DMS 273 treated with DMSO at 0.1 percent for 48 hours (cell line): ENCODE results near the gene MASP1.
"Not testable (repeated sequence)": the region's sequence is repeated elsewhere in the genome, so short reads cannot be mapped to it uniquely, and the experiment has no call there.

Source experiments
- DNase-seq: peaks from one replicate; lab custom pipeline; 2025; lab: John Stamatoyannopoulos, UW

MASP1 gene

DNA sequence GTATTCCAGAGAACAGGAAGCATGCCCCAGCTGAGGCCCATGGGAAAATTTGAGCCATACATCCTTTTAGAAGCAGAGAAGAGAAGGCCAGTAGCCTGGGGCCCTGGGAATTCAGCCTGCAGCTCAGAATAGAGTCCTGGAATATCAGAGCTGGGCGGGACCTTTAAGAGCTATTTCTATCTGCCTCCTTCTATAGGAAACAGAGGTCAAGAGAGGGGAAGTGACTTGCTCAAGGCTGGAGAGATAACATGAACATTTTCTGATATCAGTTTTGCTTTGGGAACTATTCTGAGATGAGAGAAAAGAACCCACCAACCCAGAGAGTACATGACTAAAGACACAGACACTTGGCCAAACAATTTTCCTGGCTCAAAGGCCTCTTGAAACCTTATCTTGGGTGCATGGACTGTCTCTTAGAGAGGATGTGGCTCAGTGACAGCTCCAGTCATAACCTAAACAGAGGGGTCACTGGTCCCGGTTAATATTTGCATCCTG lies 26.0 kb downstream of the MASP1 start:
- no peak for DNase-seq

DNA sequence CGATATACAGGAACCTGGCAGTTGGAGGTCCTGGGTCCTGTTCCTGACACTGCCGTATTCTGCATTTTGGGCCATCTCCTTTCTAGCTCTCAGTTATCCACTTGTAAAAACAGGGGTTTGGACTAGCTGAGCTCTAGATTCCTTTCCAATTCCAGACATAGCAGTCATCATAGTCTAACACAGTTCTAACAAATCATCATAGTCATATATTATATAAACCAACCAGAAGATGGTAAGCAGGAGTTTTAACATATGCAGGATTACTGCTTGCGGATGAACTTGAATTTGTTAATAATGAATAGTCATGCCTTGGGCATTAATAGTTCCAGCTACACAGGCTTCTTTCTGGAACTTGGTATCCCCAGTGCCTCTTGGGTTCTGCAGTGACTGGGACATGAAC lies 26.6 kb downstream of the MASP1 start:
- DNase-seq = no peak

DNA sequence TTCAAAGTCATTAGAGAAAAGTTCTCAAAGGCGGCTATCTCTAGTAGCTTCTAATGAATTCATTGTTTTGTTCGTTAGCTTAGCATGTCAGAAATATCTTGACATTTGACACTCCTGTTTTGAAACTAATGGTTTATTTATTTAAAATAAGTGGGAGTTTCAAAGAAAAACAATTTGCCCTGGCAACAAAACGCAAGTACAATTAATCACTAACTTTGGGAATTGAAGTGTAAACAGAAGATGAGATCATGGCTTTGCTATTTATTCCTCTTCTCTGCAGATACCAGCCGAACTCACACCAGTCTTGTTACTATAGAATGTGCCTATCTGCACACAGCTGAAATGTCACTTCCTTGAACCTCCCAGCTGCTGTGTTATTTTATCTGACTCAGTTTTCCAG lies 27.5 kb downstream of the MASP1 start:
- no peak for DNase-seq

DNA sequence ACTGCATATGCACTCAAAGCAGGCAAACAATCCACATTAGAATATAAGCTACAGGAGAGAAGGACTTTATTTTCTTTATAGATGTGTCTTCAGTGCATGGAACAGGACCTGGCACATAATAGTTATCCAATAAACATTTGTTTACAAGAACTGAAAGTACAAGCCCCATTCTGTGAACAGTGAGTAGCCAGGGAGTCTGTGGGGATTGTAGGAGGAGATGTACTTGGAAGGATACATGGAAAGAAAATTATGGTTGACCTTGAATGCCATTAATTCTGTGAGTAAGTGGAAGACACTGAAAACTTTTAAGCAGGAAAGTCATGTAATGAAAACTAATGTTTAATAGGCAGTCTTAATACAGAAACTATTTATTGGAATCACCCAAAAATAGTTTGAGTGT lies 28.3 kb downstream of the MASP1 start:
- no peak for DNase-seq

DNA sequence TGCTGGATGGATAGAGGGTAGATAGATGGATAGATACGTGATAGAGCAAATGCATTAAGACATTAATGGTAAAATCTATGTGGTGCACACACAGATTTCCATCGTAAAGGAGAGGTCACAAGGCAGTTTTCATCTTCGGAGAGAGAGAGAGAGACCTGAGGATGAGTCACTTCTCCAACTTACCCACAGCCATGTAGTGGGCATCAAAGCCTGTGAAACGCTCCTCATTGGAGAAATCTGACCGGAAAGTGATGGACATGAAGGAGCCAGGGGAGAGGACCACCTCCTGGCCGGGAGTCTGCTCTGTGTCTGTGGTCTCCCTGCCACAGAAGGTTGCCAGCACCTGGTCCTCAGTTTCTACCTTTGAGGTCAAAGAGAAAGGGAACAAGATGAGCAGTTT lies 29.2 kb downstream of the MASP1 start:
- DNase-seq = no peak

DNA sequence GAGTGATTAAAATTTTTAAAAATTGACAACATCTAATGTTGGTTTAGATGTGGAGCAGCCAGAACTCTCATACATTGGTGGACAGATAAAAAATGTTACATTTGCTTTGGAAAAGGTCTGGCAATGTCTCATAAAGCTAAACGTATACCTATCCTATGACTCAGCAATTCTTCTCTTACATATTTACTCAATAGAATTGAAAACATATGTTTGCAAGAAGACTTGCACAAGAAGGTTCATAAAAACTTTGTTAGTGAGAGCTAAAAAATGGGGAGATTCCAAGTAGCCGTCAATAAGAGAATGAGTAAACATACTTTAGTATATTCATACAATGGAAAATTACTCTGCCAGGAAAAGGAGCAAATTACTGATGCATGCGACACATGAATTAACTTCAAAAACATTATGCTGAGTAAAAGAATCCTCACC lies 30.0 kb downstream of the MASP1 start:
- DNase-seq = no peak

DNA sequence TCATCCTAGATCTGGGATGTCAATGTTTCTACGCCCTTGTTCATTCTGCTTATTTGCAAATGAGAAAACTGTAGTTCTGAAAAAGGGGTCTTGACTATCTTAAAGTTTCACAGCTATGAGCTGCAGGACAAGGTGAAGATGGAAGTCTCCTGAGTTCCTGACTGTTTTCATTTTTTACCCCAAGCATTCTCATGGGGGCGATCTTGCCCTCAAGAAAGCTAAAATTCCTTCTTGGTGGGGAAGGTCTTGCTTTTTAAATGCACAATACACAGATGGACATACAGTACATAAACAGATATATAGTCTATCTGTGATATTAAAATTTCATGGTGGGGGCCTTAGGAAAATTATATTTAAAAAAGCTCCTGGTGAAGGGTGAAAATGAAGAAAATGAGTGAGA lies 32.4 kb downstream of the MASP1 start:
- no peak for DNase-seq

DNA sequence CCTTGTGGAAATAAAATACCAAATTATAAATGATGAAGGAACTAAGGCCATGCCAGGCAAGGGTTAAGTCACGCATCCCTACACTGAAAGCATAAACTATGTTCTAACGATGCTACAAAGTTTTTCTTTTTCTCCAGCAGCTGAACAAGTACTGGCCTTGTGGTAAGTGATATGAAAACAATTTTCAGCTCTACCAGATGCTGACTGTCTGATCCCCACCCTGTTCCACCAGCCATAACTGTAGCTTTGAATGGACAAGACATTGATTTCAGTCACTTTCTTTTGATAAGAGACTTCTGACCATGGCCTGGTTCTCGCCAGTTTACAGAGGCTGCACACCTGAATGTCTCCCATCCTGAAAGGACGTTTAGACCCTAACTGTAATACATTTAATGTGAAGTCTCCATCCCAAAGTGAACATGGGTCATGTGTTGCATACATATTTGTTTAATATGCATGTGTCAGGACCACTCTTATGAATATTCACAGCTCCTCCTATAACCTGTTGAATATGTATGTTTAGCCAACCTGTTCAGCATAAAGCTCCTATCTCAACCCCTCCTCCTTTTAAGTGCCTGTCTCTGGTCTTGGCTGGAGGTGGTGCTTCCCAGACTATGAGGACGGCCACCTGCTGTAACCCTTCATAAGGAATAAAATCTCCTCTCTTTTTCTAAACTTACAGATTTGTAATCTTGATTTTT lies 33.4 kb downstream of the MASP1 start:
- no peak for DNase-seq

DNA sequence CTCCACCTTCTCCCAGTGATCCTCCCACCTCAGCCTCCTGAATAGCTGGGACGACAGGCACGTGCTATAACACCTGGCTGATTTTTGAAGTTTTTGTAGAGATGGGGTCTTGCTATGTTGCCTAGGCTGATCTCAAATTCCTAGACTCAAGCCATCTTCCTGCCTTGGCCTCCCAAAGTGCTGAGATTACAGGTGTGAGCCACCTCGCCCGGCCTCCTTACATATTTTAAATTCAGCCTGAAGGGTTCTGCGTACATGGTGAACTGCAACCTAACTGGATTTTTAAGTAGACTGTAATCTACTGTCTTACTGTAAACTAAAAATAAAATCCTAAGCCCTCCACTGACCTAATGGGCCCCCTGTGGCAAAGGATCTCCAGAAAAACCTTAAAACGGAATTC lies 34.1 kb downstream of the MASP1 start:
- DNase-seq = no peak

DNA sequence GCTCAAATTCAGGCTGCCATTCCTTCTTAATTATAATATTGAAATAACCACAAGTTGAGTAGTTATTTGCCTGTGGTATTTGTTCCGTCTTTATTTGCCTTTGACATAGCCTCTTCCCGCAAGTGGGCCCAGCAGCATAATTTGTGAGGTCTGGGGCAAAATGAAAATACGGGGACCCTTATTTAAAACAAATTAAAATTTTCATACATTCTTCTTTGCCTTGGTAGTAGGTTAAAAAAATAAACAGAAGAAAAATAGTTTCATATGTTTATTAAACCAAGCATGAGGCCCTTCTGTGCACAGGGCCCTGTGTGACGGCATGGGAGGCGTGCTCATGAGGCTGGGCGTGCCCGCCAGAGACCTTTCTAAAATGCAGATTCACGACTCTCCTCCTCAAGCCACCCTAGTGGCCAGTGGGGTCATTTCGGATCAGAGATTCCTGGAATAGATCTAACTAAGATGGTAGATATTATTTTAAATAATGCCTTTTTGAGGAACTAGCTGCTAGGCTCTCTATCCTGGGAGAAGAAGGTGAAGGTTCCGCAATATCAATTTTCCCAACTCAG lies 35.4 kb downstream of the MASP1 start:
- DNase-seq = no peak

DNA sequence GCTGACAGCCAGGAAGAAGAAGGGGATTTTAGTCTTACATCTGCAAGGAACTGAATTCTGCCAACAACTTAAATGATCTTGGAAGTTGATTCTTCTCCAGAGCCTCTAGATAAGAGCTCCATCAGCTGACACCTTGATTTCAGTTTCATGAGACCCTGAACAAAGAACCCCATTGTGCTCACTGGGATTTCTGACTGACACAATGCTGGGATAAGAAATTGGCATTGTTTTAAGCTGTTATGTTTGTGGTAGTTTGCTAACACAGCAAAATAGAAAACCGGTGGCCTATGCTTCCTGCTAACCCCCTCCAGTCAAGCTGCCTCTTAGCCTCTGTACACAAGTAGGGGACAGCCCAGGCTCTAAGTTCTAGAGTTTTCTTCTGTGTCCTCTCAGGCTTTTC lies 36.2 kb downstream of the MASP1 start:
- DNase-seq = no peak

DNA sequence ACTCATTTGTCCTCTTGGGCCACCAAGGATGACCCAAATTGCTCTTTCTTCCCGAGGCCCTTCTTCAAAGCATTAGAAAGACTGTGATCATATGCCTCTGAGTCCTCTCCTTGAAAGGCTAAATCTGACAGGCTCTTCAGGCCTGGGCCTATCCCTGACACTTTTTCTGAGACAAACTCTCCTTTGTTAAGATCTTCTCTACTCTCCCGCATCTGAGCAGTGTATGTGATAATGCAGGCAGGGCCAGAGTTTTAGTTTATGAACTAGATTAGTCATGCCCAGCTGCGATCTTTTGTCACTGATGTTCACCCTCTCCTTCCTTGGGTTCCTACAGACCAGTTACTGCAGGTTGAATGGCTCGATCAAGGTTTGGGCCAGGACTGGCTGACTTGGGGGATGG lies 39.2 kb downstream of the MASP1 start:
- no peak for DNase-seq

DNA sequence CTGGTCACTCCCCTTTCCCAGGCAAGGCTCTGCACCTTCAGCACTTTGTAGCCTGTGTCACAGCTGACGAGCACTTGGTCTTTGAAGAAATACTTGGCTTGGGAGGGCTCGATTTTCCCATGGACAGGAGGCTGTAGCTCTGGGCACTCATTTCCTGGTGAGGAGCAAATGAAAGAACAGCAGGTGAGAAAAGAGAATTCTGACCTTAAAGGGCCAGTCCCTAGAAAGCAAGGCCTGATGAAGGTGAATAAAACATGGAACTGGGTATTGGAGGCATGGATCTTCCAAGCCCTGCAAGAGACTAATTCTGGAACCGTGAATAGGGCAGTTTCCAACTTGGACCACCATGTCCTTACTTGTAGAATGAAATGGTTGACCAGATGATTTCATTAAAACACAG lies 39.9 kb downstream of the MASP1 start:
- no peak for DNase-seq

DNA sequence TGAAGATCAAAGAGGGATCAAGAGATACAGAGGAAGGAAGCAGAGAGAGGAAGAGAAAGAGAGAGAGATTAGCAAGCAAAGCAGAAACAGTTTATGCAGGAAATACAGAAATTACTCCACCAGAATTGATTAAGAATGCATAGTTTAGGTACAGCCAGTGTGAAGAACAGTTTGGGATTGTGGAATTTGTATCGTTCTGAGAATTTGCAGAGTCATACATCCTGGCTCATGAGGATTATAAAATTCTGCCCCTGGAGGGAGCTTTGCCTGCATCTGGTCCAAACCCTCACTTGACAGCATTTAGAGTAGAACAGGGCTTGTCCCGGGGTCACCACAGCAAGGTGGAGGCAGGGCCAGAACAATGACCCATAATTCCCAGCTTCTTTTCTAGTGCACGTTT lies 44.1 kb downstream of the MASP1 start:
- DNase-seq = no peak

DNA sequence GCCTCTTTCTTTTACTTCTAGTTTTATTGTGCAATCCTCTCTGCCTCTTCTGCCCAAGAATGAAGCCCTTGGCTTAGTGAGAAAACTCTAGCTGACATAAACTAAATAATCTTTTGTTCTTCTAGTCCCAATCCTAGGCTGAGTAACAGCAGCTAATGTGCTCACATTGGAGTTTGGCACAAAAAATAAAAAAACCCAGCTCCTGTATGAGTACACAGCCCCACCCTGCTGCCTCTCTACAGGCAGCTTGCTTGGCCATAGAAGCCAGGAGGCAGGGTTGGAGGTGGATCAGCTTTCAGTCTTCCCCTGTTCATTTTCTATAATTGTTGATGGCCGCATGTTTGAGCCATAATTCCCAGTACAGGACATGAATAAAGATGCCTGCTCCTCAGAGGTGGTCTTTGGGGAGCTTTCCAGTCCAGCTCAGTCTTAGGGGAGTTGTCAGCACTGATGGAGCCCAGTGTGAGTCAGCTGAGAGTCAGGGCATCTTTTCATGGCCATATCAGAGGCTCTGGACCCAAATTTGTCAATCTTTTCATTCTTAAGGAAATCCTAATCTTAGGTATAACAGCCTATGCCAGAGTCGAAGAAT lies 47.5 kb downstream of the MASP1 start:
- no peak for DNase-seq

DNA sequence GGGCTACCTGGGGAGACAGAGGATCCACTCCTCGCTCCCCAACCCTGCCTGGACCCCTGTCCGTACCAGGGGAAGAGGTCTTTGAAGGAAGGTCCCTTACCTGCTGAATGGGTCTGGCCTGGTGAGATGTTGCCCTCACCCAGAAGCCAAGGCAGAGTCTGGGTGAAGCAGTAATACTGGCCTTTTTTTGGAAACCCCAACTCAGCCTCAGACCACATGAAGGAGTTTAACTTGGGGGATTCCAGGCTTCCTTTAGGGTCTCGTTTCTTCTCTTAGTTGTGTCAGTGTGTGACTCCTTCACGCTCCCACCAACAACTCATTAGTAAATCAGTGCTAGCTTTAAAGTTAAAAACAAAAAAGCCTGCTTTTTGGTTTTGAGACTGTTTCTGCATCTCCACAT lies 48.6 kb downstream of the MASP1 start:
- DNase-seq = no peak

DNA sequence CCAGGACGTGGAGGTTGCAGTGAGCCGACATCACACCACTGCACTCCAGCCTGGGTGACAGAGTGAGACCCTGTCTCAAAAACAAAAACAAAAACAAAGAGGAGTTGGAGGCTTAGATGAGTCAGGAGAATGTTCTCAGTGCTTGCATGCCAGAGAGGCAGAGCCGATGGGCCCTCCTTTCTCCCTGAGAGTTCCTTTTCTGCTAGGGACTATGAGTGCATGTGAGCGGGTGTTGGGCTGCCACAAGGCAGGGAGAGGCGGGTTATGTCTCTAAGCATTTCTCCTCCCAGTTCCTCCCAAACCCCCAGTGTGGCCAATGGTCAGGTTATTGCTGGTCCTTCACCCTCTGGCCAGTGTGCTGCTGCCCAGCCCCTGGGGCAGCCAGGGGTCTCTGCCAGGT lies 49.1 kb downstream of the MASP1 start:
- DNase-seq = no peak

DNA sequence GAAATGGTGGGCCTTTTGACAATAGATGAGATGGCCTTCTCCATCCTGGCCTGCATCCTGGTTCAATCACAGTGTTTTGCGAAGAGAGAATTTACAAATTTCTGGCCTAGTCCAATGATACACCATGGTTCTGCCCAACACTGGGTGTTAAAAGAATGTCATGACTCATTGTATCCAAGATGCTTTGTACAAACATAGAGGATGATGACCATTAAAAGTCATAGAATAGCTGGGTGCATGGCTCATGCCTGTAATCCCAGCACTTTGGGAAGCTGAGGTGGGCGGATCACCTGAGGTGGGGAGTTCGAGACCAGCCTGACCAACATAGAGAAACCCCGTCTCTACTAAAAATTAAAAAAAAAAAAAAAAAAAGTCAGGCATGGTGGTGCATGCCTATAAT lies 52.7 kb downstream of the MASP1 start:
- DNase-seq = not testable (repeated sequence)

DNA sequence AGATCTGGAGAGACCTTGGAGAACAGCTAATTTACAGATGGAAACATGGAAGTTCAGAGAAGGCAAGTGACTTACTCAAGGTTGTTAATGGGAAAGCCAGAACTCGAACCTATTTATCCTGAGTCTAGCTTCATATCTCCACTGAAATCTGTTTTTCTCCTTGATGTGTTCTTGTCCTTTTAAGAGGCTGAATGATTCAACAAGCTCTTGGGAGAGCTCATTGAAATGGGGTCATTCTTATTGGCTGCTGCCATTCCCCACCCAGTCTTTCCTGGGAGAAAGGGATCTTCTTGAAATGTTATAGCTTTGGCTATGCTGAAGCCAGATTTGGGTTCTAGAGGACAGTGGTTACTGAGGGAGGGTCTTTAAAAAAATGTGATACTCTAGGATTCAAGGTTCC lies 53.3 kb downstream of the MASP1 start:
- no peak for DNase-seq

DNA sequence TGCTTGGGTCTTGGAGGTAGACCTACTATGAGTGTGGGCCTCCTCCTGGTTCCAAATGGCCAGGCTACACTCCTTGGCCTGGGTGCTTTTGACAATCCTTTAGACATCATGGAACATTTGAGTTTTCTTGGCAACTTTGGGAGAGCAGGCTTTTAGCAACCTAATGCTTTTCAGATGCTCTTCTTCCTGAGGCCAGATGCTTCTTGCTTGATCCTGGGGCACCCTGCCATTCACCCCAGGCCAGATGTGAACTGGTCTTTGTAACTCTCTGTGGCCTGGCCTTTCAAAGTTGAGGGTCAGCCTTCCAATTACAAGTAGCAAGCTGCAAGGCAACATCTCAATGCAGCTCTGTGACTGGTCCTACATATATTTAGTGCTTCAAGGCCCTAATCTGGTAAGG lies 53.8 kb downstream of the MASP1 start:
- DNase-seq = no peak

DNA sequence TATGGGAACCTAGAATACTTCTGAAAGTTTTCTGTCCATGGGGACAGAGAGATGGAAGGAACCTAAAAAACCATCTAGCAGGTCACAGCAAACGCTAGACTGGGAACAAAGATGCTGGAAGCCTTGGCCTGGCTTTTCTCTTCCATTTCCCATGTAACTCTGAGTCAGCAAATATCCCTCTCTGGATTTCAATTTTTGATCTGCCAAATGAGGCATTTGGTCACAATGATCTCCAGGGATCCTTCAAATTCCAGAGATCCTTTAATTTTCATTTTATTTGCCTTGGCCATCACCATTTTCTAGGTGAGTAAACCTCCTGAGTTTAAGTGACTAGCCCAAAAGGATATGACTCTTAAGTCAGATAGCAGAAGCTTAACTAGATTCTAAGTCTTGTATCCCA lies 54.6 kb downstream of the MASP1 start:
- no peak for DNase-seq

DNA sequence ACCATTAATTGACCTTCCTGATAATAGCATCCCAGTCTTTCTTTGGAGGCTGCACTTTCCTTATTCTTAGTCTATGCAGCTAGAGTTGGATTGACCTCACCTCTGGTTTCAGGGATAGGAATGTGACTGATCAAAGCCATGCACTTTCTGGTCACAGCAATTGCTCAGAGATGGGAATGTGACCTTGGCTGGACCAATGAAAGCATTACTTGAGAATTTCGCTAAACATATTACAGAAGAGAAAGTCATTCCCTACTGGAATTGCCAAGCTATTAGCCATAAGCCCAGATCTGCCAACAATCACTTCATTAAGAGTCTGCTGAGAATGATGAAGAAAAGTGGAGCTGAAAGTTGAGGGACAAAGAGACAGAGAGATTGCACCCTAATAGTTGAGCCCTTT lies 61.5 kb downstream of the MASP1 start:
- no peak for DNase-seq

DNA sequence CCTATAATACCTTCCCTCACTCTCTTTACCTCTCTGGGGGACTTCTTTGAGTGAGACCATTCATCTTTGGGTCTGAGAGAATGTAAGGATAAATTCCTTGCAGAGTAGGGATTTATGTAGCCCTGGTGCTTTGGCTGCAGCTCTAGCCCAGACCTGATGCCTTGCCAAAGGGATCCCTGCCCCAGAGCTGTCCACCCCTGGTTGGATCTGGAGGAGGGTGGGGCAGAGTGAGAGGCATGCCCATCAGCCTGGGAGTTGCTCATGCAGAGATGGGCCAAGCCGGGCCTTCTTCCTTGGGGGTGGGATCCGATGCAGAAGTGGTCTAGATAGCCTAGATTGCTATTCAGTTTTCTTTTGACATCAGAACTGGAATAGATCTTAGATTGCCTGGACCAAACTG lies 62.8 kb downstream of the MASP1 start:
- DNase-seq = no peak
